CD4-positive, alpha-beta T cell treated with Interleukin-4 for 4 hours (primary cell): Measurements from ENCODE around the gene HMOX2.

Experiments
- DNase-seq: peaks from one replicate; pipeline ENCODE4 v3.0.0-alpha.2; 2020

HMOX2 gene

DNA sequence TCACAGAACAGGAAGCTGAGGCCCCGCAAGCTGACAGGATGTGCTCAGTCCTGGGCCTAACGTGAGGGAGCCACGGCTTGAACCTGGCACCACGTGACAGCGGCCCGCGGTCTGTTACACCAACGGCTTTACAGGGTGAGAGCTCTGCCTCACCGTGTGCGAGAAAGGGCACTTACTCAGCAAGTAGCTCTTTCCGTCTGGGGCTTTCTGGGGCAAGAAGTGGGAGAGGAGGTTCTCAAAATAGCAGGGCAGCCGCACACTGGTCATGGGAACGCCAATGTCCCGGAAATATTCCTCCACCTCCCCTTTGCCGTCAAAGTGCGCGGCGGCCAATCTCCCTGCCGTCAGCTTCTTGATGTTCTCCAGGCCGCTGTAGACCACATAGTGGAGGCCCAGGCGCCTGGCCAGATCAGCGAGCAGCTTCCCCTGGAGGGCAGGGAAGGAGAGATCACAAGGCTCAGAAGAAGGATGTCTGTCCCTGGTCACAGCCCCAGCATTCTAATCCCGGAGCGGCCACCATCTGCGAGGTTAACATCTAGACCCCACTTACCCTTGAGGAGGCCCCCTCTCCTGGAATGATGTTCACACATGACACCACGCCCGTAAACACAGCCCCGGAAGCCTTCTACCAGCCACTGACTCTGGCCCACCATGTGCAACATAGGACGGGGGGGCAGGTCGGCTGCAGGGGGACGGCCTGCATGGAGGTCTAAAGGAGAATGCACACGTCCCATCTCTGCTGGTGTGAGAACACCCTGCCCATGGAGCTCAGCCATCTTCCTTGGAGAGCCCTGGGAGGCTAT lies 10.0 kb upstream of the HMOX2 start:
- DNase-seq, result peak; percentile 80

DNA sequence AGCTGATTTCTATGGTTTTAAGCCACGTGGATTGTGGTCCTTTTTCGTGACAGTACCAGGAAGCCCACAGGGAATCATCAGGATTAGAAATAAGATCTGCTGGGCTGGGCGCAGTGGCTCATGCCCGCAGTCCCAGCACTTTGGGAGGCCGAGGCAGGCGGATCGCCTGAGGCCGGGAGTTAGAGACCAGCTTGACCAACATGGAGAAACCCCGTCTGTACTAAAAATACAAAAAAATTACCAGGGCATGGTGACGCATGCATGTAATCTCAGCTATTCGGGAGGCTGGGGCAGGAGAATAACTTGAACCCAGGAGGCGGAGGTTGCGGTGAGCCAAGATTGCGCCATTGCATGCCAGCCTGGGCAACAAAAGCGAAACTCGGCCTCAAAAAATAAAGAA lies 8.3 kb upstream of the HMOX2 start:
- no peak for DNase-seq

DNA sequence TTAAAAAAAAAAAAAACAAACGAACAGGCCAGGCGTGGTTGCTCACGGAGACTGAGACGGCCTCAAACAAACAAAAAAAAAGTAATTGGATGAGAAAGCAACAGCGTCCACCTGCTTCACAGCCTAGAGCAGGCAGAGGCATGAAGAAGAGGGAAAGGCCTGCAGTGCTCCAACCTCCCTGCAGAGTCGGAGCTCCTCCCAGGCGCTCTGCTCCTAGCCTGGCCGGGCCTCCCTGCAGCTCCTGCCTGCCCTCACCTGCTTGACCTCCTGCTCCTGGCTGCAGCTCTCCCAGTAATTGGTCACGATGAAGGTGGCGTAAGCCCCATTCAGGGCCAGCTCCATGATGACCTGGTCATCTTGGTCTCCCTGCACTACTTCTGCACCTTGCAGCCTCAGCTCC lies 7.2 kb upstream of the HMOX2 start:
- no peak for DNase-seq

DNA sequence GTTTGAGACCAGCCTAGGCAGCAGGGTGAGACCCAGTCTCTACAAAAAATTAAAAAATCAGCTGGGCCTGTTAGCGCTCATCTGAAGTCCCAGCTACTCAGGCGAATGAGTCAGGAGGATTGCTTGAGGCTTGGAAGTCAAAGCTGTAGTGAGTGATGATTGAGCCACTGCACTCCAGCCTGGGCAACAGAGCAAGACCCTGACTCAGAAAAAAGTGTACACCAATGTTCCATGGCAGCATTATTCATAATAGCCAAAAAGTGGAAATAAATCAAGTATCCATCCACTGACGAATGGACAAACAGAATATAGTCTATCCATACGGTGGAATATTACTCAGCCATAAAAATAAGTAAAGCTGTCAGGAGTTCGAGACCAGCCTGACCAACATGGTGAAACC lies 4.3 kb upstream of the HMOX2 start:
- no peak for DNase-seq

DNA sequence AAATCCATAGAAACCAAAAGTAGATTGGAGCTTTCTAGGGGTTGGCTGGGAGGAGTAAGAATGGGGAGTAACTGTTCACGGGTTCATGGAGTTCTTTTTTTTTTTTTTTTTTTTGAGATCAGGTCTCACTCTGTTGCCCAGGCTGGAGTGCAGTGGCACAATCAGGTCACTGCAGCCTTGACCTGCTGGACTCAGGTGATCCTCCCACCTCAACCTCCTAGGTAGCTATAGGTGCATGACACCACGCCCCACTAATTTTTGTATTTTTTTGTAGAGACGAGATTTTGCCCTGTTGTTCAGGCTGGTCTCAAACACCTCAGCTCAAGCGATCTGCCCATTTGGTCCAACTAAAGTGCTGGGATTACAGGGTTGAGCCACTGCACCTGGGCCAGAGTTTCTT lies 3.3 kb upstream of the HMOX2 start:
- DNase-seq, result no peak

DNA sequence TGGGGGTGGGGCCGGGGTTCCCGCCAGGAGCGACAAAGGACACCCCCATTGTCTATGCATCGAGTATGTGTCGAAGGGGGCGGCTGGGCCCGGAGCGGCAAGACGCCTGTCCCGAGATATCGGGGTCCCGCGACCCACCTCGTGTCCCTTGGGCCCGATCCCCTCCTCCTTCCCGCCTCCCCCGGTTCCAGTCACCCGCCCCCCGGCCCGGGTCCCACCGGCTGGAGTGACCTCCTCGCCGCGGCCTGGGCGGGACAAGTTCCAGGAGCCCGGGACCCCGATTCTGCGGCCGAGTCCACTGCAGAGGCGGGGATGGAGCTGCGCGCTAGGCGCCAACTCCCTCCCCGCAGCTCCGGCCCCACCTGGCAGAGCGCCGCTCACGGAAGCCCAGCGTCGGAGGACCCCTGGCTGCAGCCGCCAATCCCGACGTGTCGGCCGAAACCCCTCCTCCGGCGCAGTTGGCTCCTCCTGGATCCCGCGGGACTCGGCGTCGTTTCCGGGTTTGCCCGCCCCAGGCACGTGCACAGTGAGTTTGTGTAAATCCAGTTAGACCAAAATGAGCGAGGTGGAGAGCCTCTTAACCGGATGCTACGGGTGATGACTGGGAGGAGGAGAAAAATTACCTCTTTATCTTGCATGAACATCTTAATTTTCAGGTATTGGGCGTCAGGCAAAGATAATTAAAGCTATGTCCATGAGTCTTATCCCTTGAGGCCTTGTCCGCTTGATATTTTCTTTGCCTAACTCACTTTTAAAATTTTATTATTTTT lies 1.8 kb upstream of the HMOX2 start, which contains the start of gene NMRAL1:
Gene NMRAL1, minus strand, starts transcription at position 434 of the 770 bp plus-strand sequence. CDS start 493 bp downstream, outside the sequence.
- DNase-seq, result peak; percentile 85

DNA sequence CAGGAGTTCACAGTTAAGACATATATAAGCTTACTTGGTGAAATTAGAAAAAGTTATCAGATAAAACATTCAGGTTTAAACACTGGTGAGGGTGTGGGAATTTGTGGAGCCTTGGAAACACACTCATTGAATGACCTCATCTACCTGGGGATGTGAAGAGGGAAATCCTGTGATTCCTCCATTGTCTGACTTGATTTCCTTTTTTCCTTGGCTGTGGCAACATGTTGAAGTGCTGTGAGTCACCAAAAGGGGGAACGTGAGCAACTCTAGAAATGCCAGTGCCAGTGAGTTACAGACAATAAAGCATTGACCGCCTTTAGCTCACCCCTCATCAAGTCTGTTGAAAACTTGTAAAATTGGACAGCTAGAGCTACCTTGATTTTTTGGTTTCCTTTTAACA lies 1.8 kb downstream of the HMOX2 start:
- peak; percentile 34 for DNase-seq

DNA sequence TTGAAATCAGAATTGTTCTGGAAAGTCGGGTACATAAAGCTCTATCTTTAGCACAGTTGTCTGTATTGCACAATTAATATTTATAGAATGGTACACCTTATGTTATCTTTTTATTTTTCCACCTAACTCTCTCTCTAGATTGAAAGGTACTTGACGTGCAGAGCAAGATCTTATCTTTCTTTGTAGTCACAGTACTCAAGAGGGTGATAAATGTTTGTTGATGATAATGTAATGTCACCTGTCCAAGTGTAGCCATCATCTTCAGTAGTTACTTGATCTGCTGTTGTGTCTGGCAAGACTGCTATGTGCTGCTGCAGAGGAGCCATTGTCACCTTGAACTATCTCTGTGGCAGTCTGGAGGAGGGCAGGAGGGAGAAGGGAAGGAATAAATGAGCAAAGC lies 5.3 kb downstream of the HMOX2 start:
- peak; percentile 37 for DNase-seq

DNA sequence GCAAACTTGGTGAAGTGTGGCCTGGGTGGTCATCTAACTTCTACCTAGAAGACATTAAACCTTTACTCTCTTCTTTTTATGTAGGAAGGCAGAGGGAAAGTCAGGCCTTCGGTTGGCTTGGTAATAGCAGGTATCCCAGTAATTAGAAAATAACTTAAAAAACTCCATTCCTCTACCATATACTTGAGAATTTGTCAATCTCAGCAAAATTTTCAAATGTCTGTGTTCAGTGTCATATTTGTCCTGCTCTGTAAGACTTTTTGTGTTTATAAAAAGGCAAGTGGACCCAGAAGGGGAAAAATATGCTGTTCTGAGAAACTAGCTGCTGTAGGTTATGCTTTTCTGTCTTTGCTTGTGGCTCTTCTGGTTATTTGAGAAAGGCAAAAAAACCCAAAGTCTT lies 5.8 kb downstream of the HMOX2 start:
- no peak for DNase-seq

DNA sequence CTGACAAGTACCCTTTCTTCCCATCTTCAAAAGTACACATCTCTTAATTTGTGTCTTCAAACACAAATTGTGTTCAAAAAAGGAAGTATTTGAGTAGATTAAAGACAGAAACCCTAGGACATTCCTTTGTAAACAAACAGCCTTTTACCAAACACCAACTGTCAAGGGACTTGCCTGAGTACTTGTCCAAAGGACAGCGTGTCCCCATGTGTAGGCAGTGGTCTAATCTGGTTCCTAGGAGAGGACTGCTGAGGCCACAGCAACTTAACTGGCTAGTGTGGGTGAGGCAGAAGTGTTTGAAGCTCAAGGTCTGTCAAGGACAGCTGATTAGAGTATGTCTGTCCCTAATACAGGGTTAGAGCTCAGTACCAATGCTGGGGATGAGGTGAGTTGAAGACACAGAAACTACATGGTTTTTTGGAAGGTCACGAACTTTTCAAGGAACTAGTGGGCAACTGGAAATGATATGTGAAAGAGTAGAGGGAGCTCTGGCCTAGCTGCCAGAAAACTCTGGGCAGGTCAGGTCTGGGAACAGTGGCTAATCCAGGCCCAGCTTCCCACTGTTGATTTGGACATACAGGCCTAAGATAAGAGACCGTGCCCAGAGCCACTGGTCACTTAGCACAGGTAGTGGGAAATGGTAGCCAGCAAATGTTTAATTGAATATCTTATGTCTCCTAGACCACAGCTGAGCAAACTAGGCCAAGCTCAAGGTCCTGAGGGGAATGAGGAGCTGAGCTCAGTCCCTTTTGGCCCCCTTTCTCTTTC lies 10.1 kb downstream of the HMOX2 start:
- DNase-seq, result no peak

DNA sequence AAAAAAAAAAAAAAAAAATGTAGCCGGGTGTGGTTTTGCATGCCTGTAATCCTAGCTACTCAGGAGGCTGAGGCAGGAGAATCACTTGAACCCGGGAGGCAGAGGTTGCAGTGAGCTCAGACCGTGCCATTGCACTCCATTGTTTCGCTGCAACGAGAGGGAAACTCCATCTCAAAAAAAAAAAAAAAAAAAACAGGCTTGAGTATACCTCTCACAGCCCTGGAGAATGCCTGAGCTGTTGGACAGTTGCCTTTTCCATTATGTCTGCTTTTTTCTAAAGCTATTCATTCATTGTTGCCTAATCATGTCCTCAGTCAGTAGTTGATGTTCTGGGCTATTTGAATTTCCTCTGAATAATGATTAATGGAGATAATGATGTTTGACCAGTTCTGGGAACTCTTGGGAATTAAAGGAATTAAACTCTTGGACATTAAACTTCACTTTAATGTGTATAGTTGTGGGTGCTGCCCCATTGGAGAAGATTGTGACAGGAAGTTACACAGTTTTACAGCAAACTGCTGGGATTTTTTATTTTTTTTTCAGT lies 11.8 kb downstream of the HMOX2 start:
- no peak for DNase-seq

DNA sequence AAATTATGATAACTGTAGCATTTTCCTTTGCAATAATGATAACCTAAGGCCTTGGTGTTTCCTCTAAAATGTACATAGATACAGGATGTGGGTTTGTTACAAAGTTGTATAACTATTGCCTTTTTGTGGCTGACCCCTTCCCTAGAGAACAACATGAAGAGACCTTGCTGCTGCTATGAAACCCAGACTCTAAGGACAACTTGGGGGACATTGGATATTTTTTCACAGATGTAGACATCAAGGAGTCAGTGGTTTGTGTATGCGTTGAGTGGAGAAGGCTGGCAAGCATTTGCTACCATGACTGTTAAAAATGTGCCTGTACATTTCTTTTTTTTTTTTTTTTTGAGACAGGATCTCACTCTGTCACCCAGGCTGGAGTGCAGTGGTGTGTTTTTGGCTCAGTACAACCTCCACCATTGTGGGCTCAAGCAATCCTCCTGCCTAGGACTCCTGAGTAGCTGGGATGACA lies 12.3 kb downstream of the HMOX2 start:
- DNase-seq, result peak; percentile 42

DNA sequence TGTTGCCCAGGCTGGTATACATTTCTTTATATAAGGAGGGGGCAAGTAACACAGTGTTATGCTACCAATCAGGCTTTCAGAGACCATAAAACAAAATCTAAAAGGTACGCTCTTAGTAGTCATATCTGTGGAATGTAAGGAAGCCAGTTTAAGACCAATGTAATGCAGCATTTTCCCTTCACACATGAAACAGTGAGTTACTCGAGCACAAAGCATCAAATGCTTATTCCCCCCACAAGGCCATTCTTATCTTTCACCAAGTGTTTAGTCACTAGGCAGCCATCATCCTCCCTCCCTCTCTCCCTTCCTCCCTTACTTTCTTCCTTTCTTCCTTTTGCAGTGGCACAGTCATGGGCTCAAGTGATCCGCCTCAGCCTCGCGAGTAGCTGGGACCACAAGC lies 12.8 kb downstream of the HMOX2 start:
- DNase-seq, result no peak

DNA sequence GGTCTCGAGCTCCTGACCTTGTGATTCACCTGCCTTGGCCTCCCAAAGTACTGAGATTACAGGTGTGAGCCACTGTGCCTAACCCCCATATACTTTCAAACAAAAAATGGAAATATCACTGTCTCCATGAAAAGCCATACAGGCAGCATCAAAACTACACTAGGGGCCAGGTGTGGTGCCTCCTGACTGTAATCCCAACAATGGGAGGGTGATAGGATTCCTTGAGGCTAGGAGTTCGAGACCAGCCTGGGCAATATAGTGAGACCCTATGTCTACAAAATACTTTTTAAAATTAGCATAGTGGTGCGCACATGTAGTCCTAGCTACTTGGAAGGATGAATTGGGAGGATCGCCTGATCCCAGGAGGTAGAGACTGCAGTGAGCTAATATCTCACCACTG lies 15.7 kb downstream of the HMOX2 start:
- no peak for DNase-seq

DNA sequence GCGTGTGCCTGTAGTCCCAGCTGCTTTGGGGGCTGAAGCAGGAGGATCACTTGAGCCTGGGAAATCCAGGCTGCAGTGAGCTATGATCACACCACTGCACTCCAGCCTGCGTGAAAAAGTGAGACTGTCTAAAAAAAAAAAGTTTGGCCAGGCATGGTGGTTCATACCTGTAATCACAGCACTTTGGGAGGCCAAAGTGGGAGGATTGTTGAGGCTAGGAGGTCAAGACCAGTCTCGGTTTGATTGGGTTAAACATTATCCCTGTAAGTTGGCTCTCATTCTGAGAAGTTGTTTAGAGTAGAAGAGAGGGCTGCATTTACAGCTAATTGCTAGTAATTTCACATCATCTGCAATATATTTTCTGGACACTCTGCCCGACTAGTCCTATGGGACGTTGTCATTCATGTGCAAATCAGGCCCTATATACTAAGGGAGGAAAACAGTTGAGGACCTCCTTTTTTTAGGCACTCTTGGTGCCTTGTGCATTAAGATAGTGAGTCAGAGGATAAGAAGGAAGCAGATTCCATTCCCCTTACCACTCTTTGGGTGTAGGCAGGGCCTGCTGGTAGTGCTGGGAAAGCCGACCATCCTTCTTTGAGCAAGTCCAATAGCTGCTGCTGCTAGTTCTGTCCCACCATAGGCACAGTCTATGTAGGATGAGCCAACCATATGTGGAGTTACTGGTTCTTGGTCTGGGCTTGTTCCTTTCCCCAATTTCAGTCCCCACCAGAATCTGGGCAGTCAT lies 18.7 kb downstream of the HMOX2 start:
- DNase-seq, result no peak

DNA sequence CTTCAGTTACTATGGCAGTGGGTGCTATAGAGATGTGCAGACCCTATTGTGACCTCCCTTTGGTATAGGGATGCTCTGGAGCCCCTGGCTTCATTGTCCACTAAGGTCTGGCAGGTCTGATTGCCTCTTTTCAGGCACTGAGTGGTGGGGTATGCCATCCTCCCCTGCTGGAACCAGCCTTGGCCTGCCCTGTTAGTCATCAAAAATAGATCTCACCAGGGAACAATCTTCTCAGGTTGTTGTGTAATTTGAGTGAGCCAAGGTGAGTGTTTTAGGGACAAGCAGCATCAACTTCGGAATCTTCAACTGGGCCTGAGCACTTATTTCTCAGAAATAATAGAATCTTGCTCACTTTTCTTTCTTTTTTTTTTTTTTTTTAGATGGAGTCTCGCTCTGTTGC lies 19.6 kb downstream of the HMOX2 start:
- DNase-seq, result no peak

DNA sequence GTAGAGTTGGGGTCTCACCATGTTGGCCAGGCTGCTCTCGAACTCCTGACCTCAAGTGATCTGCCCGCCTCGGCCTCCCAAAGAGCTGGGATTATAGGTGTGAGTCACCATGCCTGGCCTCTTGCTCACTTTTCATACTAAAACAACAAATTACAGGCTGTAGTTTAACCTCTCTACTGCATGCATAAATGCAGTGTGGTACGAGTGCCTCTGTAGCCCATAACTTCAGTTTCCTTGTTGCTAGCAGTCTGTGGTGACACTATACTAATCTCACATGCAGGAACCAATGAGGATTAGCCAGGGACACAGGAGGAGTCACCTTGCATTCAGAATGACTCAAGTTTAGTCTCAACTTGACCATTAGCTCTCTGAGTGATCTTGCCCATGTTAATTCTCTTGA lies 20.1 kb downstream of the HMOX2 start:
- no peak for DNase-seq

DNA sequence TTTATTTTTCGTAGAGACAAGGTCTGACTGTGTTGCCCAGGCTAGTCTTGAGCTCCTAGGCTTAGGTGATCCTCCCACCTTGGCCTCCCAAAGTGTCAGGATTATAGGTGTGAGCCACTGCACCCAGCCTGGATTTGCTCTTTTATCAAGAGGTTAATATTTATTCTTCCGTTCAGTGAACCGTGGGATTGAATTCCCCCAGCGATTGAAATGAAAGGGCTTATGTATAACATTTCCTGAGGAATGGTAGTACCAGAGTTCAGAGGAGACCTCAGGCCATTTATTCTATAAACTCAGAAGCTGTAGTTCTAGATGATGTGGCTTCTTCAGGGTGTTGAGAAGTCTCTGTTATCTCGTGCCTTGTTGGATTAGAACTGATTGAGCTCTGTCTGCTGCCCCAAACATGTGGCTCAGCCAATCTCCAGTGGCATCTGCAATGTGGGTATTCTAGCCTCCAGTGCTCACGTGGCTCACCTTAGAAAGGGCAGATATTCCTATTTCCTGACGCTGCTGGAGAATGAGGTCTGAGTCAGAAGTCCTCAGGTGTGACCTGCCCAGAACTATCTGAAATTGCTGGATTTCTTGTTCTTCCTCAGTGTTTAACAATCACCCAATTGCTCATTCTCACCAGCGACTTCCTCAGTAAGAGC lies 22.5 kb downstream of the HMOX2 start:
- DNase-seq, result no peak

DNA sequence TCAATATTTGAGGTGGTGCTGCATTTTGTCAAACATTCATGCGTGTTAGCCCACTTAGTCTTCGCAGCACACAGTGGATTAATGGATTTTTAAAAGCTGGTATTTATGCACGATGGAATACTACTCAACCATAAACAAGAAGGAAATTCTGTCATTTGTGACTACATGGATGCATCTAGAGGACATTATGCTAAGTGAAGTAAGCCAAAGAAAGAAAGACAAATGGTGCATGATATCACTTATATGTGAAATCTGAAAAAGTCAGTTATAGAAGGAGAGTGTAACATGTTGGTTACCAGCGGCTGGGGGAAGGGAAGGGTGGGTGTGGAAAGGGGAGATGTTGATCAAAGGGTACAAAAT lies 23.0 kb downstream of the HMOX2 start:
- no peak for DNase-seq

DNA sequence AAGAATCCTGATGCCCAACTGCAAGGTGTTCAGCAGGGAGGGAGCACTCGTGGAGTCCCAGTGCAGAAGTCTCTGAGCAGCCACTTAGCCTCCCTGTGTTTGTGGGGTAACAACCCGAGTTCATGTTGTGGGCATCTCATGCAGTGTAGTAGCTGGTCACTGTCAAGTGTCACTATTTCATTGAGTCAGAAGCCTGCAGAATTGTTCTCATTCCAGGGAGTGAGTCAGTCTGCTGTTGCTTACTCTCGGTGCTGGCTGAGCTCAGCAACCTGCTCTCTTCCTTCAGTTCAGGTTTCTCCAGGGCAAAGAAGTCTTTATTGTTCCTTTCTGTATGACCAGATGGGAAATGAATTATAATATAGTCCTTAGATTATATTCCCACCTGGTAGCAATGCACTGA lies 24.1 kb downstream of the HMOX2 start:
- DNase-seq, result no peak

DNA sequence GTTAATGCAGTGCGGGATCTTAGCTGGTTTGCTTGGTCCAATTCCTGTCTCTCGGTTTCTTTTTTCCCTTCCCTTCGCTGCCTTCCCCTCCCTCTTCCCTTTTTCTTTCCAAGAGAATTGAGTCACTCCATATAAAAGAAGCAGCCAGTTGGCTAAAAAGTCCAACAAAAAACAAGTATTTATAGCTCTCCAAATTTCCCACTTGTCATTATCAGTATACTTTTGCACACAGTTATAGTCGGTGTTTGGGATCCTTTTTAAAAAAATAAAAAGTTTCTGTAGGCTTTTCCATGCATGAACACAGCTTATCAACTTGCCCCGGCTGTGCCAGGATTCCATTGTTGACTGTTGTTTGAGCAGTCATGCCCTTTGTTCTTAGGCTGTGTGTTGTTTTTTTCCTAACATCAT lies 24.9 kb downstream of the HMOX2 start:
- DNase-seq, result no peak
